A375 (cell line): ENCODE results near the gene STK32A. TPM values are rescaled to one million over a fixed set of nuclear protein-coding genes. Genes with fewer than 3 reads are reported as not detected.

Experiments used
- small RNA-seq: library from RNA; depleted of rRNA; stranded (forward); fragments of <200 nt; gene quantifications from one replicate; pipeline ENCODE3, GENCODE V24; 2014
- total RNA-seq: library from RNA; depleted of rRNA; stranded (reverse); fragments of >200 nt; shearing (Covaris generic); gene quantifications from 2 replicates; pipeline ENCODE4 v1.2.3, GENCODE V29; 2014; rRNA removed

Gene STK32A
- 0.19 and 0.49 TPM in 2 replicates for total RNA-seq

DNA sequence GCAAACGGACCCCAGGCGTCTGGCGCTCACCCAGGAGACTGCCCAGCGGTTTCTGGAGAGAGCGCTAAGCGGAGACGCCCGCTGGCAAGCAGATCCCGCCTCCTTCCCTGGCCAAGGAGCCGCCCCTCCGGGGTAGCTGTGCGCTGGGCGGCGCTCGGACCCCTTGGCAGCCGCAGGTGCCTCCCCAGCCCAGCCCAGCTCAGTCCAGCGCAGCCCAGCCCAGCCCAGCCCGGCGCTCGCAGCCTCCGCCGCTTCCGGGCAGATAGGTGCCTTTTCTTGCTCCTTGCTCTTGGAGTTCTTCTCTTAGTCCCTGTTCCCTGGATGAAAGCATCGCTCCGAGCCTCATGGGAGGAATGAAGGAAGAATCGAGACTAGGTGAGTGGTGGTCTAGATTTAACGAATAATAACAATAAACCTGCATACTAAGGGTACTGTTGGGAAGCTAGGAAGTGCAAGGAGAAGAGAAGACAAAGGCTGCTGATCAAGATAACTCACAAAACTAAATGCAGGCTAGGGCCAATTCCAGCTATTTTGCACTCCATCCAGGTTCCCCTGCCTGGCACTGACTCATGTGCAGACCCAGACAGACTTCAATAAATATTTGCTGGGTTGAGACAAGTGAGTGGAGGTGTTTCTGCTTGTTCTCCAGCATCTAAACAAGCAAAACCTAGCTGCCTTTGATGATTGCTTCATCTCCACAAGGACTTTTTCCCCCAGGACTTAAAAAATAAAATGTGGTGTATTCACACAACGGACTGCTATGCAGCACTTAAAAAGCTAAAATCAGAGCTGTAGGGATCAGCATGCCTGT, at the start of gene STK32A:
STK32A (plus strand) TSS at position 202 of the 811 bp plus-strand sequence. CDS start 4,609 bp downstream, outside the sequence.

Small RNA genes lying within 50 kb of the gene (small RNA-seq; reads per million reads assigned to genes)
- not detected for gene AC011373.1
